ENCODE data around the gene GYS1.

DNA sequence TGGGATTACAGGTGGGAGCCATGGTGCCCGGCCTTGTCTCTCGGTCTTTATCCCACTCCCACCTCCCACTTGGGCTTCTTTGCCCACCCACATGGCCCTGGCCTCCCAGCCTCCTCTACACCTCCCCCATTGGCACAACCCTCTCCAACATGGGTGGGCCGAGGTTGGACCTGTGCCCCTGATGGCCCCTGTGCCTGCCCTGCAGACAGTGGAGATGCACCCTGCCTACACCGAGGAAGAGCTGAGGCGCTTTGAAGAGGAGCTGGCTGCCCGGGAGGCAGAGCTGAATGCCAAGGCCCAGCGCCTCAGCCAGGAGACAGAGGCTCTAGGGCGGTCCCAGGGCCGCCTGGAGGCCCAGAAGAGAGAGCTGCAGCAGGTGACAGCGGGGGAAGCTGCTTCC, 72.2 kb downstream of the GYS1 start:
- TF ChIP-seq, protein P1, sequence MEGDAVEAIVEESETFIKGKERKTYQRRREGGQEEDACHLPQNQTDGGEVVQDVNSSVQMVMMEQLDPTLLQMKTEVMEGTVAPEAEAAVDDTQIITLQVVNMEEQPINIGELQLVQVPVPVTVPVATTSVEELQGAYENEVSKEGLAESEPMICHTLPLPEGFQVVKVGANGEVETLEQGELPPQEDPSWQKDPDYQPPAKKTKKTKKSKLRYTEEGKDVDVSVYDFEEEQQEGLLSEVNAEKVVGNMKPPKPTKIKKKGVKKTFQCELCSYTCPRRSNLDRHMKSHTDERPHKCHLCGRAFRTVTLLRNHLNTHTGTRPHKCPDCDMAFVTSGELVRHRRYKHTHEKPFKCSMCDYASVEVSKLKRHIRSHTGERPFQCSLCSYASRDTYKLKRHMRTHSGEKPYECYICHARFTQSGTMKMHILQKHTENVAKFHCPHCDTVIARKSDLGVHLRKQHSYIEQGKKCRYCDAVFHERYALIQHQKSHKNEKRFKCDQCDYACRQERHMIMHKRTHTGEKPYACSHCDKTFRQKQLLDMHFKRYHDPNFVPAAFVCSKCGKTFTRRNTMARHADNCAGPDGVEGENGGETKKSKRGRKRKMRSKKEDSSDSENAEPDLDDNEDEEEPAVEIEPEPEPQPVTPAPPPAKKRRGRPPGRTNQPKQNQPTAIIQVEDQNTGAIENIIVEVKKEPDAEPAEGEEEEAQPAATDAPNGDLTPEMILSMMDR (IDR thresholded peaks at IDR 0.05), result no peak
- TF ChIP-seq POLR2A (IDR thresholded peaks at IDR 0.05), result no peak
